ENCODE measurements around the gene DCP2. TPM values are rescaled to one million over a fixed set of nuclear protein-coding genes. Genes with fewer than 3 reads are reported as not detected.

DCP2 gene
- total and polyA plus RNA-seq, 10 of the 15 experiments (the other 5 are each of a cell fraction or from before 2014, with no cell fraction given): 23.4 to 81.6 (median 47.4) TPM

DNA sequence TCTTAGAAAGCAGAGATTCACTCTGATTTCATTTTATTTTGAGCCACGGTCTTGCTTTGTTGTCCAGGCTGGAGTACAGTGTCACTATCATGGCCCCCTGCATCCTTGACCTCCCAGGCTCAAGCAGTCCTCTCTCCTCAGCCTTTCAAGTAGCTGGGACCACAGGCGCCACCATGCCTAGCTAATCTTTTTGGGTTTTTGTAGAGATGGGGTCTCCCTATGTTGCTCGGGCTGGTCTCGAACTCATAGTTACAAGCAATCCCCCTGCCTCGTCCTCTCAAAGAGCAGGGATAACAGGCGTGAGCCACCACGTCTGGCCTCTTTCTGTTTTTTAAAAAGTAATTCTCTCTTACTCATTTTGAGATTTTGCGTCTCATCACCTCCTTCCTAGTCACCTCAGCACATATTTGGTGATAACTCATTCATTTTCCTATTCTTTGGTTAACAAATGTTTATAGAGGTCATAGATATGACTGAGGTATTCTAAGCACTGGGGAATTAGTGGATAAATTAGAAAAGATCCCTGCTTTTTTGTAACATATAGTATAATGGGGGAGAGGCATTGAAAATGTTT, 10.8 kb upstream of the DCP2 start:
- no peak for FAIRE-seq

DNA sequence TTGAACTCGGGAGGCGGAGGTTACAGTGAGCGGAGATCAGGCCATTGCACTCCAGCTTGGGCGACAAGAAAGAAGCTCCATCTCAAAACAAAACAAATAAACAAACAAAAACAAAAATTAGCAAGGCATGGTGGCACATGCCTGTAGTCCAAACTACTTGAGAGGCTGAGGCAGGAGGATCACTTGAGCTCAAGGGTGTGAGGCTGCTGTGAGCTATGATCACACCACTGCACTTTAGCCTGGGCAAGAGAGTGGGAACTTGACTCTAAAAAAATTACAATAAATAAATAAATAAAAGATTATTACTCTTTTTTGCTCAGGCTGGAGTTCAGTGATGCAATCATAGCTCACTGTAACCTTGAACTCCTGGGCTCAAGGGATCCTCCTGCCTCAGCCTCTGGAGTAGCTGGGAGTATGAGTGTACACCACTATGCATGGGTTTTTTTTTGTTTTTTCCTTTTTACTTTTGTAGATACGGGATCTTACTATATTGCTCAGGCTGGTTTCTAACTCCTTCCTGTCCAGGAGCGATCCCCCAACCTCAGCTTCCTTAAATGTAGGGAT, 9.0 kb upstream of the DCP2 start:
- Histone ChIP-seq H3K9me3 (replicated peaks; ENCODE audit: control insufficient read depth, insufficient read depth, low read length) (no peaks in the 10 kb centered on the region; the same call in 2 of the 3 replicates), H3K4me1 (ENCODE audit: control insufficient read depth, insufficient read depth, low read length) (peaks cover 41% of the 10 kb centered on the region), H3K4me3 (no peak overlapping the region), H3K36me3 (ENCODE audit: control insufficient read depth in 2 of 2, insufficient read depth in 2 of 2, low read length in 1 of 2) (no peaks in the 10 kb centered on the region), H3K9ac (ENCODE audit: control insufficient read depth, insufficient read depth, low read length) (no peak overlapping the region), H2AFZ (ENCODE audit: control insufficient read depth, low read depth, low read length) (no peak overlapping the region), H4K20me1 (ENCODE audit: control insufficient read depth, insufficient read depth) (no peaks in the 10 kb centered on the region), H3K27ac (ENCODE audit: control insufficient read depth, insufficient read depth) (no peak overlapping the region), H3K4me2 (ENCODE audit: control insufficient read depth, insufficient read depth) (no peak overlapping the region), H3K27me3 (replicated peaks in 1 of 2; ENCODE audit: control insufficient read depth in 2 of 2, insufficient read depth in 2 of 2, low read length in 1 of 2) (no peaks in the 10 kb centered on the region), H3K79me2 (ENCODE audit: control insufficient read depth, insufficient read depth, low read length) (no peaks in the 10 kb centered on the region)
- FAIRE-seq: no peak
- ChIA-PET SMC1A (ENCODE audit: uncharacterized antibody, unreplicated experiment) (interaction anchor here (0.6 to 3.0 kb wide), 14 partner anchors 9 to 126 kb away, joined by 3 to 21 read pairs (median 4); partner anchors contain the start of gene DCP2), RAD21 (ENCODE audit: unreplicated experiment) (interaction anchor here (0.9 to 9.8 kb wide), 5 partner anchors 9 to 52 kb away, joined by 3 to 85 read pairs (median 4); partner anchors contain the start of genes DCP2 and REEP5), POLR2A (interaction anchor here (0.7 to 3.9 kb wide), 5 partner anchors 8 to 46 kb away, joined by 3 to 15 read pairs (median 4); partner anchors contain the start of genes DCP2 and REEP5), CTCF (interaction anchor here (0.6 to 3.5 kb wide), 10 partner anchors 9 to 639 kb away, joined by 3 to 16 read pairs (median 4); partner anchors contain the start of gene DCP2)
- no TSS peak for BruUV-seq (replicated peaks)
- ATAC-seq: no peak
- in situ Hi-C loops (cut with MboI): loop anchor here (5.0 to 25.0 kb wide), 3 partner anchors 40 to 1455 kb away; partner anchors contain the start of genes SRP19 and STARD4
- intact Hi-C loops (cut with micrococcal nuclease; ENCODE audit: unreplicated experiment): loop anchor here (2.0 kb wide), 1 partner anchor 107 kb away; the partner anchor contains the start of gene SRP19
- no peak for DNase-seq (ENCODE audit: low read depth, low spot score)
- over 99% methylated on average over 6 of the region's 6 CpGs for WGBS (ENCODE audit: insufficient coverage, insufficient replicate concordance, low lambda C conversion rate, missing lambda C conversion rate)
- TF ChIP-seq PAX5 (IDR thresholded peaks at IDR 0.05; ENCODE audit: borderline replicate concordance, low read depth, low read length) (no peak), BMI1 (IDR thresholded peaks at IDR 0.05; ENCODE audit: borderline replicate concordance) (no peak), YY1 (IDR thresholded peaks at IDR 0.05; ENCODE audit: low read depth, low read length) (no peak), FOS (IDR thresholded peaks at IDR 0.05; ENCODE audit: borderline replicate concordance, extremely low read depth, insufficient read length) (no peak), MYB (IDR thresholded peaks at IDR 0.05; ENCODE audit: borderline replicate concordance, low read depth, low read length) (no peak), GATAD2B (conservative IDR thresholded peaks at IDR 0.05; ENCODE audit: low read depth) (no peak), ZNF217 (IDR thresholded peaks at IDR 0.05) (no peak), MEF2A (IDR thresholded peaks at IDR 0.05; ENCODE audit: insufficient read depth, low read depth, low read length) (no peak), NFYA (IDR thresholded peaks at IDR 0.05; ENCODE audit: borderline replicate concordance, low read depth, low read length) (no peak), BHLHE40 (IDR thresholded peaks at IDR 0.05; ENCODE audit: borderline replicate concordance in 1 of 2, low read depth in 2 of 2, low read length in 1 of 2) (no peak), PML (IDR thresholded peaks at IDR 0.05; ENCODE audit: low read length) (no peak)
- TF ChIP-seq, protein P1, sequence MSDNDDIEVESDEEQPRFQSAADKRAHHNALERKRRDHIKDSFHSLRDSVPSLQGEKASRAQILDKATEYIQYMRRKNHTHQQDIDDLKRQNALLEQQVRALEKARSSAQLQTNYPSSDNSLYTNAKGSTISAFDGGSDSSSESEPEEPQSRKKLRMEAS (IDR thresholded peaks at IDR 0.05; ENCODE audit: low read depth, low read length): no peak

More for the DNA sequence above, 10.8 kb upstream of the DCP2 start:
- no peak overlapping the region for H3K27ac ChIP-seq (ENCODE audit: control insufficient read depth, insufficient read depth)
- ChIA-PET RAD21 (ENCODE audit: unreplicated experiment) (interaction anchor here (0.8 to 9.8 kb wide), 4 partner anchors 10 to 105 kb away, joined by 3 to 85 read pairs (median 4); partner anchors contain the start of genes DCP2, REEP5 and SRP19), CTCF (interaction anchor here (0.6 to 2.7 kb wide), 7 partner anchors 15 to 544 kb away, joined by 3 to 12 read pairs (median 4); no protein-coding TSS in a partner anchor), POLR2A (interaction anchor here (3.9 kb wide), 1 partner anchor 11 kb away, joined by 15 read pairs; the partner anchor contains the start of gene DCP2), SMC1A (ENCODE audit: uncharacterized antibody, unreplicated experiment) (interaction anchor here (1.0 to 3.8 kb wide), 6 partner anchors 9 to 101 kb away, joined by 3 to 33 read pairs (median 4); partner anchors contain the start of genes DCP2 and REEP5)
- ATAC-seq (no peak), DNase-seq (ENCODE audit: low read depth, low spot score) (no peak)
- H2AFZ ChIP-seq (ENCODE audit: control insufficient read depth, low read depth, low read length): no peak overlapping the region; the same call in none of the 2 replicates
- BruUV-seq (replicated peaks): no TSS peak
- no peaks in the 10 kb centered on the region for H3K27me3 ChIP-seq (replicated peaks in 1 of 2; ENCODE audit: control insufficient read depth in 2 of 2, insufficient read depth in 2 of 2, low read length in 1 of 2)
- no peaks in the 10 kb centered on the region for H3K9me3 ChIP-seq (replicated peaks; ENCODE audit: control insufficient read depth, insufficient read depth, low read length)
- H3K9ac ChIP-seq (ENCODE audit: control insufficient read depth, insufficient read depth, low read length): no peak overlapping the region
- intact Hi-C loops (cut with micrococcal nuclease; ENCODE audit: unreplicated experiment): no loop called here
- no peaks in the 10 kb centered on the region for H3K36me3 ChIP-seq (ENCODE audit: control insufficient read depth in 2 of 2, insufficient read depth in 2 of 2, low read length in 1 of 2)
- WGBS (ENCODE audit: insufficient coverage, insufficient replicate concordance, low lambda C conversion rate, missing lambda C conversion rate): 72% methylated on average over 8 of the region's 8 CpGs
- peaks cover 40% of the 10 kb centered on the region for H3K4me1 ChIP-seq (ENCODE audit: control insufficient read depth, insufficient read depth, low read length)
- no peaks in the 10 kb centered on the region for H3K79me2 ChIP-seq (ENCODE audit: control insufficient read depth, insufficient read depth, low read length)
- no peaks in the 10 kb centered on the region for H4K20me1 ChIP-seq (ENCODE audit: control insufficient read depth, insufficient read depth)
- no peak overlapping the region; the same call in 1 of the 2 replicates for H3K4me2 ChIP-seq (ENCODE audit: control insufficient read depth, insufficient read depth)
- H3K4me3 ChIP-seq: no peak overlapping the region
- peak; percentile 23; the same call in 1 of the 2 replicates for TF ChIP-seq JUNB (IDR thresholded peaks at IDR 0.05)
- TF ChIP-seq BMI1 (IDR thresholded peaks at IDR 0.05; ENCODE audit: borderline replicate concordance): no peak
- in situ Hi-C loops (cut with MboI): loop anchor here (5.0 to 25.0 kb wide), 3 partner anchors 39 to 1454 kb away; partner anchors contain the start of genes SRP19 and STARD4
